GM19372 (cell line): ENCODE measurements around the gene EYA4.
"Not testable (repeated sequence)": the region's sequence is repeated elsewhere in the genome, so short reads cannot be mapped to it uniquely, and the experiment has no call there.

ENCODE experiments used
- ATAC-seq: cut with Tn5 transposase; IDR thresholded peaks from one replicate; pipeline ENCODE4 v1.9.1; 2021; ENCODE audit warnings: mild to moderate bottlenecking, low read depth, moderate library complexity; ENCODE audit not compliant: unreplicated experiment

EYA4 gene

GRCh38 chr6:133392641-133393040 is 151.5 kb downstream of the EYA4 start:
- no peak for ATAC-seq

GRCh38 chr6:133393891-133394290 is 152.7 kb downstream of the EYA4 start:
- no peak for ATAC-seq

GRCh38 chr6:133394630-133395029 is 153.5 kb downstream of the EYA4 start:
- no peak for ATAC-seq

- ATAC-seq: no peak
These were observed 155.3 kb downstream of the EYA4 start for GRCh38 chr6:133396233-133396983.

- no peak for ATAC-seq
These were observed 155.8 kb downstream of the EYA4 start for GRCh38 chr6:133396984-133397348.

GRCh38 chr6:133397601-133398000 is 156.4 kb downstream of the EYA4 start:
- ATAC-seq: not testable (repeated sequence)

GRCh38 chr6:133399426-133399825 is 158.3 kb downstream of the EYA4 start:
- ATAC-seq: no peak

- no peak for ATAC-seq
These were observed 163.0 kb downstream of the EYA4 start for GRCh38 chr6:133404151-133404550.

- no peak for ATAC-seq
These were observed 163.6 kb downstream of the EYA4 start for GRCh38 chr6:133404728-133405127.

GRCh38 chr6:133407320-133408100 is 166.4 kb downstream of the EYA4 start:
- ATAC-seq: no peak

GRCh38 chr6:133408132-133408531 is 167.0 kb downstream of the EYA4 start:
- ATAC-seq: no peak

- no peak for ATAC-seq
These were observed 167.4 kb downstream of the EYA4 start for GRCh38 chr6:133408543-133408942.

- no peak for ATAC-seq
These were observed 169.7 kb downstream of the EYA4 start for GRCh38 chr6:133410638-133411435.

GRCh38 chr6:133411757-133412156 is 170.6 kb downstream of the EYA4 start:
- no peak for ATAC-seq

GRCh38 chr6:133415262-133415661 is 174.1 kb downstream of the EYA4 start:
- ATAC-seq: no peak

GRCh38 chr6:133418108-133418507 is 177.0 kb downstream of the EYA4 start:
- no peak for ATAC-seq

GRCh38 chr6:133423242-133423641 is 182.1 kb downstream of the EYA4 start:
- ATAC-seq: no peak

- ATAC-seq: no peak
These were observed 183.2 kb downstream of the EYA4 start for GRCh38 chr6:133424359-133424758.

GRCh38 chr6:133426038-133426437 is 184.9 kb downstream of the EYA4 start:
- no peak for ATAC-seq

GRCh38 chr6:133428295-133428694 is 187.1 kb downstream of the EYA4 start:
- ATAC-seq: no peak

GRCh38 chr6:133430530-133430929 is 189.4 kb downstream of the EYA4 start:
- ATAC-seq: no peak
